Endothelial cell of umbilical vein (primary cell): ENCODE measurements around the gene NEDD4L.

Source experiments
- JUN ChIP-seq: IDR thresholded peaks from 2 replicates; pipeline ENCODE4 v1.6.1; 2011; ENCODE audit warnings: borderline replicate concordance, low read depth; ENCODE audit not compliant: insufficient read length, insufficient read depth
- POLR2A ChIP-seq: IDR thresholded peaks from 2 replicates; pipeline ENCODE4 v1.6.1; 2012; ENCODE audit warnings: low read depth, mild to moderate bottlenecking, control low read depth, low read length
- TF ChIP-seq, protein P1 (sequence below), 2 donors: IDR thresholded peaks; 1 replicate in 1 of 2; 2 replicates in 1 of 2; pipeline ENCODE4 v1.5.1; 2011; ENCODE audit warnings: low read length in 2 of 2, mild to moderate bottlenecking in 2 of 2, moderate library complexity in 2 of 2, control low read depth in 1 of 2, inconsistent platforms in 1 of 2, low read depth in 1 of 2; ENCODE audit not compliant: insufficient read depth in 1 of 2; ENCODE audit errors: extremely low read depth in 1 of 2
- TF ChIP-seq, protein P2 (sequence below): IDR thresholded peaks from 2 replicates; pipeline ENCODE4 v1.6.1; 2011; ENCODE audit not compliant: insufficient read depth, insufficient read length

DNA sequence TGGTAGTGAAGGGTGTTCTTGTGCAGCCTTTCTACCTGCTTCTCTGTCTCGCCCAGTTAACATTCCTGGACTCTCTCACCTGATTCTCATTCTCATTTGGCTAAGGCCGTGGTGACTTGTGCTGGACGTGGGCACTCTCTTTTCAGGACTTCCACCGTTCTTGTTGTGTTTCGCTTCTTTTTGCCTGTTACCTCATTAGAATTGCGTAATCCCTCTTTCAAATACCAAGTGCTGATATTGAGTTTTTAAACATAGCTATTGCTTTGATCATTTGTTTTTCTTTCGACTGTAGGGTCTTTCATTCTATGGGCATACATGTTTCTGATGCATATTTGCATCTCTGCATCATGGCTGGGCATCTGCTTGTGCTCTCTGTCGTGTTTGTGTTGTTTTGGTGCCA lies 297.9 kb downstream of the NEDD4L start:
- TF ChIP-seq, protein P1, sequence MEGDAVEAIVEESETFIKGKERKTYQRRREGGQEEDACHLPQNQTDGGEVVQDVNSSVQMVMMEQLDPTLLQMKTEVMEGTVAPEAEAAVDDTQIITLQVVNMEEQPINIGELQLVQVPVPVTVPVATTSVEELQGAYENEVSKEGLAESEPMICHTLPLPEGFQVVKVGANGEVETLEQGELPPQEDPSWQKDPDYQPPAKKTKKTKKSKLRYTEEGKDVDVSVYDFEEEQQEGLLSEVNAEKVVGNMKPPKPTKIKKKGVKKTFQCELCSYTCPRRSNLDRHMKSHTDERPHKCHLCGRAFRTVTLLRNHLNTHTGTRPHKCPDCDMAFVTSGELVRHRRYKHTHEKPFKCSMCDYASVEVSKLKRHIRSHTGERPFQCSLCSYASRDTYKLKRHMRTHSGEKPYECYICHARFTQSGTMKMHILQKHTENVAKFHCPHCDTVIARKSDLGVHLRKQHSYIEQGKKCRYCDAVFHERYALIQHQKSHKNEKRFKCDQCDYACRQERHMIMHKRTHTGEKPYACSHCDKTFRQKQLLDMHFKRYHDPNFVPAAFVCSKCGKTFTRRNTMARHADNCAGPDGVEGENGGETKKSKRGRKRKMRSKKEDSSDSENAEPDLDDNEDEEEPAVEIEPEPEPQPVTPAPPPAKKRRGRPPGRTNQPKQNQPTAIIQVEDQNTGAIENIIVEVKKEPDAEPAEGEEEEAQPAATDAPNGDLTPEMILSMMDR (IDR thresholded peaks at IDR 0.05; ENCODE audit: extremely low read depth in 1 of 2, insufficient read depth in 1 of 2, low read depth in 1 of 2, low read length in 2 of 2), result no peak
- TF ChIP-seq POLR2A, result no peak
- TF ChIP-seq, protein P2, sequence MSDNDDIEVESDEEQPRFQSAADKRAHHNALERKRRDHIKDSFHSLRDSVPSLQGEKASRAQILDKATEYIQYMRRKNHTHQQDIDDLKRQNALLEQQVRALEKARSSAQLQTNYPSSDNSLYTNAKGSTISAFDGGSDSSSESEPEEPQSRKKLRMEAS, result no peak
- TF ChIP-seq JUN, result no peak
